ENCODE data around the gene ADCYAP1R1. TPM values are rescaled to one million over a fixed set of nuclear protein-coding genes. Genes with fewer than 3 reads are reported as not detected.

ADCYAP1R1 gene
- total RNA-seq, 1 experiment from 2014 or later, result 0.12 TPM

DNA sequence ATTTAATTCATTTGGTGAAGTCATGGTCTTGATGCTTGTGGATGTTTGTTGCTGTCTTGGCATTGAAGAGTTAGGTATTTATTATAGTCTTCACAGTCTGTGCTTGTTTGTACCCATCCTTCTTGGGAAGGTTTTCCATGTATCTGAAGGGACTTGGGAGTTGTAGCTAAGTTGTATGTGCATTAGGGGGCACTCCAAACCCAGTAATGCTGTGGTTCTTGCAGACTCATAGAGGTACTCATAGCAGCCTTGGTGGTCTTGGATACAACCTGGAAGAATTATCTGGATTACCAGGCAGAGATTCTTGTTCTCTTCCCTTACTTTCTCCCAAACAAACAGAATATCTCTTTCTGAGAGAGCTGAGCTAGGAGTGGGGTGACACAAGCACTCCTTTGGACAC, 93.2 kb downstream of the ADCYAP1R1 start:
- ChIA-PET CTCF (interaction anchor here (1.0 to 1.4 kb wide), 4 partner anchors 10 to 488 kb away, joined by 3 to 4 read pairs (median 4); no protein-coding TSS in a partner anchor), RAD21 (ENCODE audit: low non-redundant PET in 1 of 2, low total read pairs in 2 of 2, uncharacterized antibody in 2 of 2, unreplicated experiment in 2 of 2) (no interaction called here), POLR2A (no interaction called here)
- Histone ChIP-seq H3K9me3 (ENCODE audit: control insufficient read depth in 1 of 2, insufficient read depth in 1 of 2, low read depth in 1 of 2, low read length in 2 of 2) (no peaks in the 10 kb centered on the region), H3K27me3 (ENCODE audit: insufficient read depth, low read length) (peaks cover 8% of the 10 kb centered on the region), H3K4me2 (ENCODE audit: low read length) (no peak overlapping the region), H3K9ac (ENCODE audit: low read length) (no peak overlapping the region), H3K27ac (ENCODE audit: low read depth, low read length) (no peak overlapping the region), H3K4me1 (ENCODE audit: control insufficient read depth in 1 of 2, insufficient read depth in 2 of 2, low read length in 2 of 2) (no peaks in the 10 kb centered on the region), H3K36me3 (ENCODE audit: control insufficient read depth in 1 of 2, insufficient read depth in 2 of 2, low read length in 2 of 2) (no peaks in the 10 kb centered on the region), H2AFZ (ENCODE audit: low read depth, low read length, poor library complexity, severe bottlenecking) (no peak overlapping the region), H3K79me2 (ENCODE audit: insufficient read depth, low read length) (no peaks in the 10 kb centered on the region), H3K4me3 (replicated peaks in 1 of 2; ENCODE audit: low read depth in 1 of 2, low read length in 2 of 2) (no peak overlapping the region), H3K9me2 (ENCODE audit: insufficient read depth) (no peaks in the 10 kb centered on the region), H4K20me1 (ENCODE audit: insufficient read depth) (no peaks in the 10 kb centered on the region)
- DNase-seq (ENCODE audit: low read depth, low spot score), result no peak
- TF ChIP-seq ELF1 (IDR thresholded peaks at IDR 0.05; ENCODE audit: borderline replicate concordance, low read depth), result no peak
- TF ChIP-seq, protein P1, sequence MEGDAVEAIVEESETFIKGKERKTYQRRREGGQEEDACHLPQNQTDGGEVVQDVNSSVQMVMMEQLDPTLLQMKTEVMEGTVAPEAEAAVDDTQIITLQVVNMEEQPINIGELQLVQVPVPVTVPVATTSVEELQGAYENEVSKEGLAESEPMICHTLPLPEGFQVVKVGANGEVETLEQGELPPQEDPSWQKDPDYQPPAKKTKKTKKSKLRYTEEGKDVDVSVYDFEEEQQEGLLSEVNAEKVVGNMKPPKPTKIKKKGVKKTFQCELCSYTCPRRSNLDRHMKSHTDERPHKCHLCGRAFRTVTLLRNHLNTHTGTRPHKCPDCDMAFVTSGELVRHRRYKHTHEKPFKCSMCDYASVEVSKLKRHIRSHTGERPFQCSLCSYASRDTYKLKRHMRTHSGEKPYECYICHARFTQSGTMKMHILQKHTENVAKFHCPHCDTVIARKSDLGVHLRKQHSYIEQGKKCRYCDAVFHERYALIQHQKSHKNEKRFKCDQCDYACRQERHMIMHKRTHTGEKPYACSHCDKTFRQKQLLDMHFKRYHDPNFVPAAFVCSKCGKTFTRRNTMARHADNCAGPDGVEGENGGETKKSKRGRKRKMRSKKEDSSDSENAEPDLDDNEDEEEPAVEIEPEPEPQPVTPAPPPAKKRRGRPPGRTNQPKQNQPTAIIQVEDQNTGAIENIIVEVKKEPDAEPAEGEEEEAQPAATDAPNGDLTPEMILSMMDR (IDR thresholded peaks at IDR 0.05 in 2 of 3, conservative IDR thresholded peaks at IDR 0.05 in 1 of 3; ENCODE audit: borderline replicate concordance in 1 of 3, insufficient read depth in 1 of 3, low read depth in 2 of 3, low read length in 2 of 3), result peak in 2 of 3 experiments; percentile 7 to 20; a peak in 1 of 6 replicates
- TF ChIP-seq EGR1 (IDR thresholded peaks at IDR 0.05; ENCODE audit: low read depth), result no peak
- TF ChIP-seq, protein P2, sequence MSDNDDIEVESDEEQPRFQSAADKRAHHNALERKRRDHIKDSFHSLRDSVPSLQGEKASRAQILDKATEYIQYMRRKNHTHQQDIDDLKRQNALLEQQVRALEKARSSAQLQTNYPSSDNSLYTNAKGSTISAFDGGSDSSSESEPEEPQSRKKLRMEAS (IDR thresholded peaks at IDR 0.05), result no peak
- TF ChIP-seq, protein P3, sequence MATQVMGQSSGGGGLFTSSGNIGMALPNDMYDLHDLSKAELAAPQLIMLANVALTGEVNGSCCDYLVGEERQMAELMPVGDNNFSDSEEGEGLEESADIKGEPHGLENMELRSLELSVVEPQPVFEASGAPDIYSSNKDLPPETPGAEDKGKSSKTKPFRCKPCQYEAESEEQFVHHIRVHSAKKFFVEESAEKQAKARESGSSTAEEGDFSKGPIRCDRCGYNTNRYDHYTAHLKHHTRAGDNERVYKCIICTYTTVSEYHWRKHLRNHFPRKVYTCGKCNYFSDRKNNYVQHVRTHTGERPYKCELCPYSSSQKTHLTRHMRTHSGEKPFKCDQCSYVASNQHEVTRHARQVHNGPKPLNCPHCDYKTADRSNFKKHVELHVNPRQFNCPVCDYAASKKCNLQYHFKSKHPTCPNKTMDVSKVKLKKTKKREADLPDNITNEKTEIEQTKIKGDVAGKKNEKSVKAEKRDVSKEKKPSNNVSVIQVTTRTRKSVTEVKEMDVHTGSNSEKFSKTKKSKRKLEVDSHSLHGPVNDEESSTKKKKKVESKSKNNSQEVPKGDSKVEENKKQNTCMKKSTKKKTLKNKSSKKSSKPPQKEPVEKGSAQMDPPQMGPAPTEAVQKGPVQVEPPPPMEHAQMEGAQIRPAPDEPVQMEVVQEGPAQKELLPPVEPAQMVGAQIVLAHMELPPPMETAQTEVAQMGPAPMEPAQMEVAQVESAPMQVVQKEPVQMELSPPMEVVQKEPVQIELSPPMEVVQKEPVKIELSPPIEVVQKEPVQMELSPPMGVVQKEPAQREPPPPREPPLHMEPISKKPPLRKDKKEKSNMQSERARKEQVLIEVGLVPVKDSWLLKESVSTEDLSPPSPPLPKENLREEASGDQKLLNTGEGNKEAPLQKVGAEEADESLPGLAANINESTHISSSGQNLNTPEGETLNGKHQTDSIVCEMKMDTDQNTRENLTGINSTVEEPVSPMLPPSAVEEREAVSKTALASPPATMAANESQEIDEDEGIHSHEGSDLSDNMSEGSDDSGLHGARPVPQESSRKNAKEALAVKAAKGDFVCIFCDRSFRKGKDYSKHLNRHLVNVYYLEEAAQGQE (IDR thresholded peaks at IDR 0.05; ENCODE audit: low read depth), result no peak
- no peak for TF ChIP-seq FOSL1 (IDR thresholded peaks at IDR 0.05; ENCODE audit: low read depth)
- TF ChIP-seq RAD21 (IDR thresholded peaks at IDR 0.05; ENCODE audit: low read depth), result peak; percentile 44; the same call in 1 of the 2 replicates
- no TSS peak for BruUV-seq (replicated peaks)
- ATAC-seq, result peak; percentile 47
- intact Hi-C loops (cut with micrococcal nuclease), result no loop called here

All from HCT116 (cell line).